GM23338 (cell line): ENCODE data around the gene FBN2. TPM values are rescaled to one million over a fixed set of nuclear protein-coding genes. Genes with fewer than 3 reads are reported as not detected.

ENCODE experiments used
- ATAC-seq: fragments of 200-7000 bp; cut with Tn5 transposase; 3 replicates; pipeline ENCODE4 v1.9.1; 2020
- DNase-seq: peaks from one replicate; pipeline ENCODE4 v3.0.0-alpha.2; 2015; ENCODE audit warnings: low spot score
- H2AFZ ChIP-seq: fragments of 200-600 bp; sonication (generic); 2 replicates; pipeline ENCODE4 v1.8.0; 2016; ENCODE audit warnings: antibody characterized with exemption, mild to moderate bottlenecking, moderate library complexity
- H3F3A ChIP-seq: fragments of 200-600 bp; sonication (generic); replicated peaks from 2 replicates; pipeline ENCODE4 v1.8.0; 2017; ENCODE audit warnings: antibody characterized with exemption, mixed run types, low read depth
- H3K27ac ChIP-seq: fragments of 200-600 bp; sonication (generic); 2 replicates; pipeline ENCODE4 v1.6.1; 2016; ENCODE audit warnings: low read depth
- H3K27me3 ChIP-seq: fragments of 200-600 bp; sonication (generic); 2 replicates; pipeline ENCODE4 v1.8.0; 2016; ENCODE audit warnings: mild to moderate bottlenecking, mixed run types, moderate library complexity; ENCODE audit not compliant: insufficient read depth
- H3K36me3 ChIP-seq: fragments of 200-600 bp; sonication (generic); 2 replicates; pipeline ENCODE4 v1.8.0; 2016; ENCODE audit warnings: mild to moderate bottlenecking; ENCODE audit not compliant: insufficient read depth
- H3K4me1 ChIP-seq: fragments of 200-600 bp; sonication (generic); 2 replicates; pipeline ENCODE4 v1.8.0; 2016; ENCODE audit warnings: mild to moderate bottlenecking, moderate library complexity; ENCODE audit not compliant: insufficient read depth
- H3K4me2 ChIP-seq: fragments of 200-600 bp; sonication (generic); 2 replicates; pipeline ENCODE4 v1.7.1; 2017; ENCODE audit warnings: mixed run types
- H3K4me3 ChIP-seq: fragments of 200-600 bp; sonication (generic); 2 replicates; pipeline ENCODE4 v1.6.1; 2016; ENCODE audit warnings: mixed run types
- H3K79me2 ChIP-seq: fragments of 200-600 bp; sonication (generic); replicated peaks from 2 replicates; pipeline ENCODE4 v1.8.0; 2017; ENCODE audit warnings: mild to moderate bottlenecking; ENCODE audit not compliant: insufficient read depth
- H3K9me2 ChIP-seq: fragments of 200-600 bp; sonication (generic); 2 replicates; pipeline ENCODE4 v1.8.0; 2017; ENCODE audit not compliant: insufficient read depth
- H4K20me1 ChIP-seq: fragments of 200-600 bp; sonication (generic); replicated peaks from 2 replicates; pipeline ENCODE4 v1.8.0; 2017; ENCODE audit warnings: mild to moderate bottlenecking; ENCODE audit not compliant: insufficient read depth
- H3K27ac Mint-ChIP-seq: 2 replicates; pipeline ENCODE4 v1.8.0; 2020; ENCODE audit warnings: inconsistent platforms, mild to moderate bottlenecking, moderate library complexity, mixed read lengths
- H3K27me3 Mint-ChIP-seq: 3 replicates; pipeline ENCODE4 v1.8.0; 2022; ENCODE audit warnings: low read depth, mild to moderate bottlenecking, moderate library complexity, mixed read lengths, inconsistent platforms; ENCODE audit not compliant: insufficient read depth, poor library complexity
- H3K36me3 Mint-ChIP-seq: 3 replicates; pipeline ENCODE4 v1.8.0; 2021; ENCODE audit warnings: low read depth, mild to moderate bottlenecking, inconsistent platforms, moderate library complexity, mixed read lengths
- H3K4me1 Mint-ChIP-seq: 3 replicates; pipeline ENCODE4 v1.8.0; 2020; ENCODE audit warnings: mild to moderate bottlenecking, inconsistent platforms, mixed read lengths
- H3K4me3 Mint-ChIP-seq: 3 replicates; pipeline ENCODE4 v1.8.0; 2021; ENCODE audit warnings: moderate library complexity, mild to moderate bottlenecking, inconsistent platforms, mixed read lengths
- H3K9me3 Mint-ChIP-seq: 3 replicates; pipeline ENCODE4 v1.8.0; 2020; ENCODE audit warnings: moderate library complexity, mild to moderate bottlenecking, inconsistent platforms, mixed read lengths
- ETS1 ChIP-seq: IDR thresholded peaks from 2 replicates; pipeline ENCODE4 v1.6.1; 2016; ENCODE audit warnings: antibody characterized with exemption
- EZH2 ChIP-seq: fragments of 200-600 bp; sonication (generic); IDR thresholded peaks from one replicate; pipeline ENCODE4 v1.8.0; 2017; ENCODE audit warnings: antibody characterized with exemption, mild to moderate bottlenecking, low read depth; ENCODE audit not compliant: unreplicated experiment
- JUNB ChIP-seq: IDR thresholded peaks from one replicate; pipeline ENCODE4 v1.6.1; 2016; ENCODE audit warnings: antibody characterized with exemption; ENCODE audit not compliant: unreplicated experiment
- NANOG ChIP-seq: IDR thresholded peaks from 2 replicates; pipeline ENCODE4 v1.6.1; 2016; ENCODE audit warnings: antibody characterized with exemption, borderline replicate concordance
- STAT1 ChIP-seq: IDR thresholded peaks from one replicate; pipeline ENCODE4 v1.6.1; 2016; ENCODE audit warnings: antibody characterized with exemption; ENCODE audit not compliant: unreplicated experiment
- ZNF114 ChIP-seq: fragments of 250-450 bp; sonication (Bioruptor Pico); IDR thresholded peaks from 2 replicates; pipeline ENCODE4 v1.5.0; 2020; ENCODE audit warnings: mild to moderate bottlenecking, moderate library complexity
- ZNF331 ChIP-seq: fragments of 250-450 bp; sonication (Bioruptor Pico); IDR thresholded peaks from 2 replicates; pipeline ENCODE4 v1.5.0; 2020; ENCODE audit warnings: low read depth, mild to moderate bottlenecking, moderate library complexity
- ZNF462 ChIP-seq: fragments of 250-450 bp; sonication (Bioruptor Pico); IDR thresholded peaks from 2 replicates; pipeline ENCODE4 v1.5.0; 2020; ENCODE audit warnings: mild to moderate bottlenecking, moderate library complexity
- long read RNA-seq: library from polyadenylated mRNA; unstranded; transcript quantifications from one replicate; pipeline ENCODE4 v2.0.0, GENCODE V29; 2020; ENCODE audit not compliant: unreplicated experiment
- polyA plus RNA-seq: library from polyadenylated mRNA; unstranded; fragments of >200 nt; fragmentation: Nextera tagmentation; extraction: Ambion mirVana; gene quantifications from 2 replicates; pipeline ENCODE4 v1.2.1, GENCODE V29; 2016
- total RNA-seq: library from RNA; depleted of rRNA; stranded (reverse); fragments of >200 nt; shearing (Covaris generic); gene quantifications from 2 replicates; pipeline ENCODE4 v1.2.3, GENCODE V29; 2014; rRNA removed
- TF ChIP-seq, protein P1 (sequence below): IDR thresholded peaks from one replicate; pipeline ENCODE4 v1.6.1; 2018; ENCODE audit warnings: antibody characterized with exemption; ENCODE audit not compliant: unreplicated experiment
- TF ChIP-seq, protein P2 (sequence below), 2 experiments: fragments of 200-600 bp in 1 of 2; sonication (generic) in 1 of 2; conservative IDR thresholded peaks; 2 replicates each; pipeline versions ENCODE4 v1.5.1 to v1.6.1; 2016 to 2017; ENCODE audit warnings: antibody characterized with exemption in 2 of 2, low read depth in 2 of 2, mild to moderate bottlenecking in 2 of 2, moderate library complexity in 1 of 2

Gene FBN2
- total RNA-seq (13.6 and 18.4 TPM in 2 replicates), polyA plus RNA-seq (2.6 and 2.8 TPM in 2 replicates)
- long read RNA-seq, partial matches to known transcripts, result 2 of 3 reads
- long read RNA-seq, other reads (novel, unspliced or antisense), result 1 of 3 reads

DNA sequence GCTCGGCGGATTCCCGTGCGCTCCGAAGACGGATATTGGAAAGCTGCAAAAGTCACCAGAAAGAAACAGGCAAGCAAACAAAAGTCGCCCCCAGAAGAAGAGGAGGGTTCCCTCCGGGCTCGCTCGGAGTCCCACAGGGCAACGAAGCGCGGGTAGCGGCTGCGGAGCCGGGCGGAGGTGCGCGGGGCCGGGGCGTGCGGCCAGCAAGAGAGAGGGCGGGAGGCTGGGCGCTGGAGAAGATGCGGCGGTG is at the start of gene FBN2:
Gene FBN2 (minus strand): TSS at position 246 of the 250 bp plus-strand sequence. CDS start 642 bp downstream, outside the sequence.
- Histone ChIP-seq H3K27ac (no peak within 1 kb of the TSS), H3K9me2 (no peaks in the 10 kb centered on the region), H2AFZ (peak within 1 kb of the TSS; percentile 98), H3K27me3 (peaks cover 68% of the 10 kb centered on the region), H3K4me3 (peak within 1 kb of the TSS; percentile 79), H4K20me1 (no peaks in the 10 kb centered on the region), H3K4me2 (peak within 1 kb of the TSS; percentile 98), H3F3A (no peaks in the 10 kb centered on the region), H3K36me3 (no peaks in the 10 kb centered on the region), H3K4me1 (peaks cover 12% of the 10 kb centered on the region), H3K79me2 (no peaks in the 10 kb centered on the region)
- Mint-ChIP-seq H3K27ac (no peak within 1 kb of the TSS; the same call in 1 of the 2 replicates), H3K4me1 (peaks cover 8% of the 10 kb centered on the region; the same call in 2 of the 3 replicates), H3K4me3 (peak within 1 kb of the TSS; percentile 72), H3K27me3 (peaks cover 23% of the 10 kb centered on the region), H3K36me3 (peaks cover 7% of the 10 kb centered on the region; the same call in 2 of the 3 replicates), H3K9me3 (no peaks in the 10 kb centered on the region)
- no peak for DNase-seq
- TF ChIP-seq STAT1 (no peak), ZNF114 (no peak), ZNF331 (CRISPR knock-in tag) (no peak), ETS1 (no peak), EZH2 (peak; percentile 20)
- TF ChIP-seq, protein P1, sequence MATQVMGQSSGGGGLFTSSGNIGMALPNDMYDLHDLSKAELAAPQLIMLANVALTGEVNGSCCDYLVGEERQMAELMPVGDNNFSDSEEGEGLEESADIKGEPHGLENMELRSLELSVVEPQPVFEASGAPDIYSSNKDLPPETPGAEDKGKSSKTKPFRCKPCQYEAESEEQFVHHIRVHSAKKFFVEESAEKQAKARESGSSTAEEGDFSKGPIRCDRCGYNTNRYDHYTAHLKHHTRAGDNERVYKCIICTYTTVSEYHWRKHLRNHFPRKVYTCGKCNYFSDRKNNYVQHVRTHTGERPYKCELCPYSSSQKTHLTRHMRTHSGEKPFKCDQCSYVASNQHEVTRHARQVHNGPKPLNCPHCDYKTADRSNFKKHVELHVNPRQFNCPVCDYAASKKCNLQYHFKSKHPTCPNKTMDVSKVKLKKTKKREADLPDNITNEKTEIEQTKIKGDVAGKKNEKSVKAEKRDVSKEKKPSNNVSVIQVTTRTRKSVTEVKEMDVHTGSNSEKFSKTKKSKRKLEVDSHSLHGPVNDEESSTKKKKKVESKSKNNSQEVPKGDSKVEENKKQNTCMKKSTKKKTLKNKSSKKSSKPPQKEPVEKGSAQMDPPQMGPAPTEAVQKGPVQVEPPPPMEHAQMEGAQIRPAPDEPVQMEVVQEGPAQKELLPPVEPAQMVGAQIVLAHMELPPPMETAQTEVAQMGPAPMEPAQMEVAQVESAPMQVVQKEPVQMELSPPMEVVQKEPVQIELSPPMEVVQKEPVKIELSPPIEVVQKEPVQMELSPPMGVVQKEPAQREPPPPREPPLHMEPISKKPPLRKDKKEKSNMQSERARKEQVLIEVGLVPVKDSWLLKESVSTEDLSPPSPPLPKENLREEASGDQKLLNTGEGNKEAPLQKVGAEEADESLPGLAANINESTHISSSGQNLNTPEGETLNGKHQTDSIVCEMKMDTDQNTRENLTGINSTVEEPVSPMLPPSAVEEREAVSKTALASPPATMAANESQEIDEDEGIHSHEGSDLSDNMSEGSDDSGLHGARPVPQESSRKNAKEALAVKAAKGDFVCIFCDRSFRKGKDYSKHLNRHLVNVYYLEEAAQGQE, result no peak
- peak; percentile 55 for ATAC-seq

- H3K27me3 ChIP-seq, result no peaks in the 10 kb centered on the region
- H3K36me3 Mint-ChIP-seq, result 0 out of 3 replicates have a peak, but pooled peaks cover 6% of the 10 kb centered on the region
- H3K4me3 ChIP-seq, result no peak overlapping the region
- H3K27me3 Mint-ChIP-seq, result no peaks in the 10 kb centered on the region
- H3K36me3 ChIP-seq, result no peaks in the 10 kb centered on the region
- DNase-seq (no peak), ATAC-seq (no peak)
- H3K4me1 Mint-ChIP-seq, result no peaks in the 10 kb centered on the region
- H3K4me1 ChIP-seq, result no peaks in the 10 kb centered on the region
- no peaks in the 10 kb centered on the region for H3K9me2 ChIP-seq
- H3F3A ChIP-seq, result no peaks in the 10 kb centered on the region
- H4K20me1 ChIP-seq, result no peaks in the 10 kb centered on the region
- H3K4me3 Mint-ChIP-seq, result no peak overlapping the region
- peaks cover 3% of the 10 kb centered on the region; the same call in 1 of the 3 replicates for H3K9me3 Mint-ChIP-seq
- H3K27ac Mint-ChIP-seq, result no peak overlapping the region
- H3K27ac ChIP-seq, result no peak overlapping the region
- H3K4me2 ChIP-seq, result no peak overlapping the region
- H3K79me2 ChIP-seq, result no peaks in the 10 kb centered on the region
- H2AFZ ChIP-seq, result no peak overlapping the region
- TF ChIP-seq, protein P2, sequence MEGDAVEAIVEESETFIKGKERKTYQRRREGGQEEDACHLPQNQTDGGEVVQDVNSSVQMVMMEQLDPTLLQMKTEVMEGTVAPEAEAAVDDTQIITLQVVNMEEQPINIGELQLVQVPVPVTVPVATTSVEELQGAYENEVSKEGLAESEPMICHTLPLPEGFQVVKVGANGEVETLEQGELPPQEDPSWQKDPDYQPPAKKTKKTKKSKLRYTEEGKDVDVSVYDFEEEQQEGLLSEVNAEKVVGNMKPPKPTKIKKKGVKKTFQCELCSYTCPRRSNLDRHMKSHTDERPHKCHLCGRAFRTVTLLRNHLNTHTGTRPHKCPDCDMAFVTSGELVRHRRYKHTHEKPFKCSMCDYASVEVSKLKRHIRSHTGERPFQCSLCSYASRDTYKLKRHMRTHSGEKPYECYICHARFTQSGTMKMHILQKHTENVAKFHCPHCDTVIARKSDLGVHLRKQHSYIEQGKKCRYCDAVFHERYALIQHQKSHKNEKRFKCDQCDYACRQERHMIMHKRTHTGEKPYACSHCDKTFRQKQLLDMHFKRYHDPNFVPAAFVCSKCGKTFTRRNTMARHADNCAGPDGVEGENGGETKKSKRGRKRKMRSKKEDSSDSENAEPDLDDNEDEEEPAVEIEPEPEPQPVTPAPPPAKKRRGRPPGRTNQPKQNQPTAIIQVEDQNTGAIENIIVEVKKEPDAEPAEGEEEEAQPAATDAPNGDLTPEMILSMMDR (conservative IDR thresholded peaks at IDR 0.05; ENCODE audit: low read depth in 2 of 2), result no peak
- TF ChIP-seq JUNB (no peak), ZNF331 (CRISPR knock-in tag) (no peak), ZNF462 (no peak), NANOG (no peak)
Measured at GRCh38 chr5:128587275-128587674, 49.2 kb upstream of the FBN2 start.
